ENCODE measurements around the gene FERMT2.

The FERMT2 gene

GRCh38 chr14:52848626-52849025, 102.2 kb downstream of the FERMT2 start:
- ChIA-PET CTCF (interaction anchor here (1.0 to 1.2 kb wide), 2 partner anchors 8 to 15 kb away, joined by 3 read pairs; no protein-coding TSS in a partner anchor), POLR2A (no interaction called here)
- TF ChIP-seq CTCF (IDR thresholded peaks at IDR 0.05; ENCODE audit: control extremely low read depth, extremely low read depth, low read depth, missing control alignments) = no peak
- no peak for DNase-seq (ENCODE audit: extremely low spot score)

GRCh38 chr14:52846591-52846990, 104.3 kb downstream of the FERMT2 start:
- CTCF ChIA-PET = interaction anchor here (0.8 to 1.7 kb wide), 4 partner anchors 11 to 114 kb away, joined by 4 to 7 read pairs (median 5); no protein-coding TSS in a partner anchor
- DNase-seq (ENCODE audit: extremely low spot score) = no peak
- no peak for TF ChIP-seq CTCF (IDR thresholded peaks at IDR 0.05; ENCODE audit: control extremely low read depth, extremely low read depth, low read depth, missing control alignments)
- POLR2A ChIA-PET = no interaction called here

GRCh38 chr14:52845081-52845480, 105.8 kb downstream of the FERMT2 start:
- DNase-seq (ENCODE audit: extremely low spot score) = no peak
- ChIA-PET CTCF (interaction anchor here (1.6 to 1.7 kb wide), 2 partner anchors 11 to 77 kb away, joined by 5 to 7 read pairs; no protein-coding TSS in a partner anchor), POLR2A (no interaction called here)
- no peak for TF ChIP-seq CTCF (IDR thresholded peaks at IDR 0.05; ENCODE audit: control extremely low read depth, extremely low read depth, low read depth, missing control alignments)

- POLR2A ChIA-PET = no interaction called here
Measured at GRCh38 chr14:52844262-52845060, 106.4 kb downstream of the FERMT2 start.

GRCh38 chr14:52840877-52841276, 110.0 kb downstream of the FERMT2 start:
- peak; percentile 19 for DNase-seq (ENCODE audit: extremely low spot score)
- TF ChIP-seq CTCF (IDR thresholded peaks at IDR 0.05; ENCODE audit: control extremely low read depth, extremely low read depth, low read depth, missing control alignments) = no peak
- ChIA-PET POLR2A (no interaction called here), CTCF (interaction anchor here (0.8 to 3.2 kb wide), 3 partner anchors 8 to 466 kb away, joined by 3 to 11 read pairs (median 3); no protein-coding TSS in a partner anchor)

More at GRCh38 chr14:52844262-52845060, 106.4 kb downstream of the FERMT2 start:
- CTCF ChIA-PET = no interaction called here
- DNase-seq (ENCODE audit: extremely low spot score) = no peak
- TF ChIP-seq CTCF (IDR thresholded peaks at IDR 0.05; ENCODE audit: control extremely low read depth, extremely low read depth, low read depth, missing control alignments) = no peak

GRCh38 chr14:52837451-52837850, 113.4 kb downstream of the FERMT2 start:
- POLR2A ChIA-PET = no interaction called here
- CTCF ChIA-PET = interaction anchor here (3.2 kb wide), 1 partner anchor 14 kb away, joined by 11 read pairs; no protein-coding TSS in a partner anchor
- no peak for DNase-seq (ENCODE audit: extremely low spot score)
- TF ChIP-seq CTCF (IDR thresholded peaks at IDR 0.05; ENCODE audit: control extremely low read depth, extremely low read depth, low read depth, missing control alignments) = no peak

All from GM10248 (cell line).